ENCODE data around the gene STK11.

The STK11 gene

GRCh38 chr19:1205114-1206099, at the start of gene STK11:
Gene STK11, plus strand, starts transcription at chr19:1205778. Its CDS starts 1,136 bp downstream, at chr19:1206914.
- no peaks in the 10 kb centered on the region for H3K27me3 ChIP-seq (ENCODE audit: insufficient read depth, low read length, poor library complexity, severe bottlenecking)
- peaks cover 6% of the 10 kb centered on the region; the same call in 1 of the 2 replicates for H3F3A ChIP-seq (ENCODE audit: low read depth)
- H3K4me3 ChIP-seq (ENCODE audit: low read length, poor library complexity, severe bottlenecking), result peak within 1 kb of the TSS; percentile 94
- TF ChIP-seq EZH2phosphoT487 (IDR thresholded peaks at IDR 0.05; ENCODE audit: borderline replicate concordance), result no peak
- TF ChIP-seq, protein P1, sequence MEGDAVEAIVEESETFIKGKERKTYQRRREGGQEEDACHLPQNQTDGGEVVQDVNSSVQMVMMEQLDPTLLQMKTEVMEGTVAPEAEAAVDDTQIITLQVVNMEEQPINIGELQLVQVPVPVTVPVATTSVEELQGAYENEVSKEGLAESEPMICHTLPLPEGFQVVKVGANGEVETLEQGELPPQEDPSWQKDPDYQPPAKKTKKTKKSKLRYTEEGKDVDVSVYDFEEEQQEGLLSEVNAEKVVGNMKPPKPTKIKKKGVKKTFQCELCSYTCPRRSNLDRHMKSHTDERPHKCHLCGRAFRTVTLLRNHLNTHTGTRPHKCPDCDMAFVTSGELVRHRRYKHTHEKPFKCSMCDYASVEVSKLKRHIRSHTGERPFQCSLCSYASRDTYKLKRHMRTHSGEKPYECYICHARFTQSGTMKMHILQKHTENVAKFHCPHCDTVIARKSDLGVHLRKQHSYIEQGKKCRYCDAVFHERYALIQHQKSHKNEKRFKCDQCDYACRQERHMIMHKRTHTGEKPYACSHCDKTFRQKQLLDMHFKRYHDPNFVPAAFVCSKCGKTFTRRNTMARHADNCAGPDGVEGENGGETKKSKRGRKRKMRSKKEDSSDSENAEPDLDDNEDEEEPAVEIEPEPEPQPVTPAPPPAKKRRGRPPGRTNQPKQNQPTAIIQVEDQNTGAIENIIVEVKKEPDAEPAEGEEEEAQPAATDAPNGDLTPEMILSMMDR (conservative IDR thresholded peaks at IDR 0.05; ENCODE audit: low read length), result no peak
- H3K4me2 ChIP-seq (ENCODE audit: low read depth, low read length, poor library complexity, severe bottlenecking), result peak within 1 kb of the TSS; percentile 93
- H3K9ac ChIP-seq (ENCODE audit: low read depth, low read length, poor library complexity, severe bottlenecking), result peak within 1 kb of the TSS; percentile 93
- H3K9me3 ChIP-seq (ENCODE audit: insufficient read depth, low read depth, low read length), result no peaks in the 10 kb centered on the region
- H3K4me1 ChIP-seq (ENCODE audit: insufficient read depth, low read length, poor library complexity, severe bottlenecking), result peaks cover 29% of the 10 kb centered on the region
- H3K36me3 ChIP-seq (ENCODE audit: insufficient read depth, low read length), result no peaks in the 10 kb centered on the region; the same call in 1 of the 2 replicates
- H2AFZ ChIP-seq (ENCODE audit: low read length), result peak within 1 kb of the TSS; percentile 62
- peaks cover 39% of the 10 kb centered on the region for H4K20me1 ChIP-seq (ENCODE audit: insufficient read depth, low read length, poor library complexity, severe bottlenecking)
- H3K9me2 ChIP-seq (replicated peaks; ENCODE audit: low read depth, low read length), result no peaks in the 10 kb centered on the region
- peaks cover 44% of the 10 kb centered on the region for H3K79me2 ChIP-seq (ENCODE audit: insufficient read depth, low read length)

DNA sequence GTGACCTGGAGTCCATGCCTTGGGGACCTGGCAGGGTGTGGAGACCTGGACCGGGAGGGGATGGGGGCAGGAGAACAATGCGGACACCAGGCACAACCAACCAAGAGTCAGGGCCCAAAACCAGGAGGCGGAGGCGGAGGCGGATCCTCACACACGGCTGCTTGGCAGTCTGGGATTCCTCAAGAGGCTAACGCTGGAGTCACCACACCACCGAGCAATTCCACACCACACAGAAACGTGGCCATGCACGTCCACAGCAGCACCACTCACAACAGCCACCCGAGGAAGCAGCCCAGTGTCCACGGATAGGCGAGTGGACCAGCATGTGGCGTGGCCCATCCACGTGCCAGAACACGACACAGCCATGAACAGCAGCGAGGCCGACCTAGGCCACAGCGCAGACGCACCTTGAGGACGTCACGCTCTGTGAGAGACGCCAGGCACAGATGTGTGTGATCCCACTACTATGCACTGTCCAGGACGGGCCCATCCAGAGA, 49.2 kb upstream of the STK11 start:
- TF ChIP-seq, protein P1 (conservative IDR thresholded peaks at IDR 0.05; ENCODE audit: low read length), result no peak
- no peak for TF ChIP-seq EZH2phosphoT487 (IDR thresholded peaks at IDR 0.05; ENCODE audit: borderline replicate concordance)
- H3K4me2 ChIP-seq (ENCODE audit: low read depth, low read length, poor library complexity, severe bottlenecking), result no peak overlapping the region
- H3F3A ChIP-seq (ENCODE audit: low read depth), result no peaks in the 10 kb centered on the region
- H3K27me3 ChIP-seq (ENCODE audit: insufficient read depth, low read length, poor library complexity, severe bottlenecking), result no peaks in the 10 kb centered on the region
- H3K9me2 ChIP-seq (replicated peaks; ENCODE audit: low read depth, low read length), result no peaks in the 10 kb centered on the region
- H3K79me2 ChIP-seq (ENCODE audit: insufficient read depth, low read length), result 0 out of 2 replicates have a peak, but pooled peaks cover 2% of the 10 kb centered on the region
- no peaks in the 10 kb centered on the region for H3K4me1 ChIP-seq (ENCODE audit: insufficient read depth, low read length, poor library complexity, severe bottlenecking)
- no peak overlapping the region for H3K9ac ChIP-seq (ENCODE audit: low read depth, low read length, poor library complexity, severe bottlenecking)
- H3K9me3 ChIP-seq (ENCODE audit: insufficient read depth, low read depth, low read length), result no peaks in the 10 kb centered on the region
- peaks cover 4% of the 10 kb centered on the region for H4K20me1 ChIP-seq (ENCODE audit: insufficient read depth, low read length, poor library complexity, severe bottlenecking)
- H2AFZ ChIP-seq (ENCODE audit: low read length), result no peak overlapping the region
- H3K36me3 ChIP-seq (ENCODE audit: insufficient read depth, low read length), result peaks cover 15% of the 10 kb centered on the region; the same call in 1 of the 2 replicates
- H3K4me3 ChIP-seq (ENCODE audit: low read length, poor library complexity, severe bottlenecking), result no peak overlapping the region

DNA sequence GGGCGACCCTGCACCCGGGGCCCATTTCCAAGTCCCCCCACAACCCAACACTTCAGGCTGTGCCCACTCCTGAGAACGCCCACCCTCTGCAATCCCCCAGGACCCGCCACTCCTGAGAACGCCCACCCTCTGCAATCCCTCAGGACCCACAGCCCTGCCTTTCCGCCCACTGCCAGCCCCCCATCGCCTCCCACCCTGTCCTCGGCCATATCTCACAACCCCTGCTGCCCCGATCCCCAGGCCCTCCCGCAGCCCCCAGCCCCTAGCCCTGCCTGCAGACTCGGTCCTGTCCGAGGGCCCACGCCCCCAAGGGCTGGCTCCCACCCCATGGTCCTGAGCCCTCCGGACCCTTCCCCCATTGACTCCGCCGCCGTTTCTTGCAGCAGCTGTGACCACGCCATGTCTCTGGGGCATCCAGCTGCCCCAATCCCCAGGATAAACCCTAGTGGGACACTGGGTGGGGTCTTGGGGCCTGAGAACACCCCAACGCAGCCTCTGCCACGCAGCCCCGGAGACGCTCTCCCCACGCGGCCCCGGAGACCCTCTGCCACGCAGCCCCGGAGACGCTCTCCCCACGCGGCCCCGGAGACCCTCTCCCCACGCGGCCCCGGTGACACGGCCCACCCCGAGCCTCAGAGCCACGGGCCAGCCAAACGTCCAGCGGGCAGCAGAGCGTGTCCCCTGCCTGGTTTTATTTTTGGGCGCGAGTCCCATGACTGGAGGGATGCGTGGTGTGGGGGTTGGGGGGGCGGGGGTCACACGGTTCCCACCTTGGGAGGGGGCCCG, 48.6 kb upstream of the STK11 start:
- Histone ChIP-seq H3F3A (ENCODE audit: low read depth) (no peaks in the 10 kb centered on the region), H3K4me1 (ENCODE audit: insufficient read depth, low read length, poor library complexity, severe bottlenecking) (no peaks in the 10 kb centered on the region), H4K20me1 (ENCODE audit: insufficient read depth, low read length, poor library complexity, severe bottlenecking) (peaks cover 4% of the 10 kb centered on the region), H2AFZ (ENCODE audit: low read length) (no peak overlapping the region), H3K9me3 (ENCODE audit: insufficient read depth, low read depth, low read length) (no peaks in the 10 kb centered on the region), H3K4me2 (ENCODE audit: low read depth, low read length, poor library complexity, severe bottlenecking) (no peak overlapping the region), H3K9me2 (replicated peaks; ENCODE audit: low read depth, low read length) (no peaks in the 10 kb centered on the region), H3K79me2 (ENCODE audit: insufficient read depth, low read length) (0 out of 2 replicates have a peak, but pooled peaks cover 2% of the 10 kb centered on the region), H3K9ac (ENCODE audit: low read depth, low read length, poor library complexity, severe bottlenecking) (no peak overlapping the region), H3K4me3 (ENCODE audit: low read length, poor library complexity, severe bottlenecking) (no peak overlapping the region), H3K27me3 (ENCODE audit: insufficient read depth, low read length, poor library complexity, severe bottlenecking) (no peaks in the 10 kb centered on the region), H3K36me3 (ENCODE audit: insufficient read depth, low read length) (peaks cover 11% of the 10 kb centered on the region; the same call in 1 of the 2 replicates)
- TF ChIP-seq, protein P1 (conservative IDR thresholded peaks at IDR 0.05; ENCODE audit: low read length), result no peak
- TF ChIP-seq EZH2phosphoT487 (IDR thresholded peaks at IDR 0.05; ENCODE audit: borderline replicate concordance), result no peak

All from Loucy (cell line).